NCI-H1930 (cell line): Measurements from ENCODE around the gene EGFL7.
A peak's percentile ranks its signal among the peaks of the same experiment; 100 is the strongest.

Experiments used
- DNase-seq, 2 experiments: peaks; one replicate each; lab custom pipeline; 2025; lab: John Stamatoyannopoulos, UW

Gene EGFL7

DNA sequence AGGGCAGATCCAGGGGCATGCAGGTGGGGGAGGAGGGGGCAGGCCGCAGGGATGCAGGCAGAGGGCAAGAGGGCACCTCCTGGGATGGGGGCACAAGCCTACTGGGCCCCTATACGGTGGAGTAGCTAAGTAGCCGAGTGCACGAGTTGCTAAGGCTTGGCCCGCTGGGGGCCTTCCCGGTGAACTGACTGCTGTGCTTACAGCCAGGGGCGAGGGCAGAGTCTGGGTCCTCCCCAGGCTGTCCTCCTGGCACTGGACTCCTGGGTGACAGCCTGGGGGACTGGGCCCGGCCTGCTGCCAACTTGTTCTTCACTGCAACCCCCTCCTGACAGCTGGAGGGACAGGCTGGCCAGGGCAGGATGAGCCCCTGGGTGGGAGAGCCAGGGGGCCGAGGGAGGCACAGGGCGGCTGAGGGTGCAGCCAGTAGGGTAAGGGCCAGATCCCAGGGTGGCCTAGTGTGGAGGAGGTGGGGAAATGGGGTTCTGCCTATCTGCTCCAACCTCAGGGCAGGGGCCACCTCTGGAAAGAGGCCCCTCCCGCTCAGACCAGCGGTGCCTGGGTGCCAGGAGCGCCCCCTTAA, 1.7 kb upstream of the EGFL7 start:
- no peak for DNase-seq

DNA sequence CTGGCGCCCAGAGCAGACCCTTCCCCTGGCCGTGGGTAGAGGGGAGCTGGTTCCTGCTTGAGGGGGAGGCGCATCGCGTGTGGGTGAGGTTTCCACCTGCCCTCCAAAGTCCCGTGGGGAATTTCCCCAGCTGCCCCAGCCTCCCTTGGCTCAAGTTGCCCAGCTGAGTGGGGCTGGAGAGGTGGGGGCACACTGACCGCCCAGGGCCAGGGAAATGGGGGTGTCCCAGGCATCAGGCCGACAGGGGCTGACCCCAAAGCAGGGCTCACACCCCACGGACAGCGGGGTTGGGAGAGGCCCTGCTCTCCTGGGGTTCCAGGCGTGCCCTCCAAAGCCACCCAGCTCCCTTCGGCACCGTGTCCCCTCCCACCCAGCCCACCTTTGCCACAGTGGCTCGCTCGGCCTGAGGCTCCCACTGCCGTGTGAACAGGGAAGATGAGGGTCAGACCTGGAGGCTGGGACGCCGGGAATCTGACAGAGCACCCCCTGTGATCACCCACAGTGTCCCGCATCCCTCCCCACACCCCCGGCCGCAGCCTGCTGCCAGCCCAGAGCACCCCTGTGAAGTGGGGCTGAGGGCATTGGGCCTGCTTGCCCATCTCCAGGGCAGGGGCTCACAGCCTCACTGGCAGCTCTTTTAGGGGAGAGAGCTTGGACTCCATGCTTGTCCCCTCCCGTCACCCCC, 933 bp upstream of the EGFL7 start:
- no peak for DNase-seq

DNA sequence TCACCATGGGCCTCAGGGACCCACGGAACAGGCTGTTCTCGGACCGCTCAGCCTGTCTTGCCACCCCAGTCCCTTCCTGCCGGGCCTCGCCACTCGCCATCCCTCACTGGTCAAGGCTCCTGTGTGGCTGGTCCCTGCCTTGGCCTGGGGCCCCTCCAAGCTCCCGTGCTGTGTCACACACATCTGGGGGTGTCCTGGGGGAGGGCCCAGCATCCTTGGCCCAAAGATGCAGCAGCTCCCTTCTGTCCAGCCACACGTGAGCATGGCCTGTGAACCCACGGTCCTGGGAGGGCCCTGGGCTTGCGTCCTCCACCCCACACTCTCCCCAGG, 425 bp upstream of the EGFL7 start:
- DNase-seq: no peak

DNA sequence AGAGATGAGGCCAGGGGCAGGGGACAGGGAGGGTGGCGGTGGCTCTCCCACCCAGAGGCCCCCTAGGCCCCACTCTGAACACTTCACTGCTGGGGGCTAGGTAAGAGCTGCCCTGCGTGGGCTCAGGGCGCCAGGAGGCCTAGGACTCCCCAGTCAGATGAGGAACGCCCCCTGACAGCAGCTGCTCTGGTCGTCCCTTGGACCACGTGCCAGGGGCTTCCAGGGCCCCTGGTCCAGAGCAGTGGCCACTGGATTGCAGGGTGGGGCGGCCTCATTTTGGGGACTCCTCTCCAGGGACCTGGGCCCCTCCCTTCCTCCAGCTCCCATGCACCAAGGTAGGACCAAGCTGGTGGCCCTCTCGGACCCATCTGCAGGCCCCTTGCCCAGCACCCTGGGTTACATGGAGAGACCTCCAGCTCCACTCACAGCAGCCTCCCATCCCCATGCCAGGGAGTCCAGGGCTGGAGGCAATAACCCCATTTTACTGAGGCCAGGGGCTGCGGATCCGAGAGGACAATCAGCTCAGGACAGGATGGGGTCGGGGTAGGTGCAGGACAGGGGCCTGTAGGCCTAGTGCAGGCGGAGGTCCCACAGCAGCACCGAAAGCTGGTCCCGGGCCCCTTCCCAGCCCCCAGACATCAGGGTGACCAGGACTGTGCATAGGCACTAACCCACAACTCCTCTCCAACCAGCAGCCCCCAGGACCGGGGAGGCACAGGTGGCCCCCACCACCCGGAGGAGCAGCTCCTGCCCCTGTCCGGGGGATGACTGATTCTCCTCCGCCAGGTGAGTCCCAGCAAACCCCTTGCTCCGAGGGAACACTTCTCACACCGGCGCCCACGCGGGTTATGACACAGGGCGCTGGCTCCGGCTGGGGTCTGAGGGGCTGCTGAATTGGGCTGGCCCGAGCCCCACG, 1.5 kb downstream of the EGFL7 start:
- DNase-seq: no peak

DNA sequence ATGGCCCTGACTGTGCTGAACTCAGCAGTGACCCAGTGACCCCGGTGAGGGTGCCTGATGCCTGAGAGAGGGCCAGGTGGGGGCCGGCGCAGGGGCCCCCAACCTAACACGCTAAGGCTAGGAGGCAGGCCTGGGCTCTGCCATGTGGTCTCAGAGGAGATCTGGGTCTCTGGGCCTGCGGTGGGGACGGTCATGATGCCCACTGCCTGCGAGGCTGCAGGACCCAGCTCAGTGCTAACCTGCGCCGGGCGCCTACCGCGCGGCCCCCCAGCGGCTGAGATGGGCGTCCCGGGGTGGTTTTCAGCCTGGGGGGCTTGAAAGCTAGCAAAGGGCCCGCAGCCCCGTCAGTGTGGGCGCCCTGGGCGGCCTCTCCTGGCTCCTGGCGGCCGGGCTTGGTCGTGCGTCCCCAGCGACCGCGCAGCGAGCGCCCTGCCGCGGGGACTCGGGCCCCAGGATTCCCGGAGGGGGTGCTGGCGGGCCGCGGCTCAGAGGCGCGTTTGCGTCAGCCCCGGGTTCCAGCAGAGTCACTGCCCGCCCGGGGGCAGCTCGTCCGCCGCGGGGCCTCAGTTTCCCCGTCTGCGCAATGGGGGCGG, 2.5 kb downstream of the EGFL7 start:
- DNase-seq: no peak

DNA sequence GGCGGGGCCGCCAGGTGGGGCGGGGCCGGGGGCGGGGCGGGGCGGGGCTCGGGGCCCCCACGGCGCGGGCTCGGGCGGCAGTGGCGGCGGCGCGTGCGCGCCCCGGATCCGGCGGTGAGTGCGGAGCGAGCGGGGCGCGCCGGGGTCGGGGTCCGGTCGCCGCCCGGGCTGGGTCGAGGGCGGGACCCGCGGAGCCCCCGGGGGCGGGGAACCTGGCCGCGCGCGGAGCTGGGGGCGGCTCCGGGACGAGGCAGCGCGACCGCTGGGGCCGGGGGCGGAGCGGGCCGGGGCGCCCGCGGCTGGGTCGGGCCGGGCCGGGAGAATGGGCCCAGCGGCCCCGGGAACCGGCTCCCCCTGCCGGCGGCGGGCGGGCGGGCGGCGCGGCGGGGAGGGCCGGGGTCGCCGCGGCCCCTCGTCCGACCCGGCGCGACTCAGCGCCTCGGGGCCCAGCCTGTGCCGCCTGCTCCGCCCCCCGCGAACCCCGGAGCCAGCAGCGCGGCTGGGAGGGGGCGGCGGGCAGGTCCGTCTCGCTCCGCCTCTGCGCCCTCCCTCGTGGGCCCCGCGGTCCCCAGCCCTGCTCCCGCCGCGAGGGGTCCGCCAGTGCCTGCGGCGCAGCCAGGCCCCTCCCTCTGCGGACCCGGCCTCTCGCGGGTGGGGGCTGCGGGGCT, 3.1 kb downstream of the EGFL7 start:
- no peak for DNase-seq

DNA sequence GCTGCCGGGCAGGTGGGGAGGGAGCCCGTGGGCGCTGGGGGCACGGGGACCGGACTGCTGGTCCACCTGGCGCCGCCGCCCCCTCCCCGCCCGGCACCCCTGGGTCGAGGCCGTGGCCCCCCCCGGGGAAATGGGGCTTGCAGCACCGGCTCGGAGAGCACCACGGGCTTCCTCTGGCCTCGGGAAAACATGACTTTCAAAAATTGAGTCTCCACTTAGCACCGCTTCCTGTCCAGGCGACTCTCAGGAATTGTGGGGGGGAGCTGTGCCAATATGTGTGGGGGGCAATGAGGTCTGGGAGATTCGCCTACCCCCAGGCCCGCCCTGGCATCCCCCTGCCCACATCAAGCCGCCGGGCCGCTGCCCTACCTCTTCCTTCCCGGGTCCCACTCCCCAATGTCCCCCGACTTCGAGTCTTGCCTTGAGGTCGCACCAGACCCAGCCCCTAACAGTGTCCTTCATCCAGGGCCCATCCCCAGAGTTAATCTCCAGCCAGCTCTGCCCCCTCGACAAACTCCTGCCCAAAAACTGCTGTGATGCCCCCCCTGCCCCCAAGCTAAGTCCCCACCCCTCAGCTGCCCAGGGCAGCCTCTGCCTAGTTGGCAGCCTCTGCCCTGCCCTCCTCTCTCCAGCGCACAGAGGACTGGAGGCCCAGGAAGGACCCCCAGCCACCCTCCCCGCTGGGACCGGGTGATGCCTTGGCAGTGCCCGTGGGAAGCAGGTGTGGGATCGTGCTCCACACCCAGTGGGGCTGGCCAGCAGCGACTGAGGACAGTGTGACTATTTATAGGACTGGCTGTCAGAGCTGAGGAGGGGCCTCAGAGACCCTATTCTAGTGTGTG, 3.9 kb downstream of the EGFL7 start:
- DNase-seq: no peak

DNA sequence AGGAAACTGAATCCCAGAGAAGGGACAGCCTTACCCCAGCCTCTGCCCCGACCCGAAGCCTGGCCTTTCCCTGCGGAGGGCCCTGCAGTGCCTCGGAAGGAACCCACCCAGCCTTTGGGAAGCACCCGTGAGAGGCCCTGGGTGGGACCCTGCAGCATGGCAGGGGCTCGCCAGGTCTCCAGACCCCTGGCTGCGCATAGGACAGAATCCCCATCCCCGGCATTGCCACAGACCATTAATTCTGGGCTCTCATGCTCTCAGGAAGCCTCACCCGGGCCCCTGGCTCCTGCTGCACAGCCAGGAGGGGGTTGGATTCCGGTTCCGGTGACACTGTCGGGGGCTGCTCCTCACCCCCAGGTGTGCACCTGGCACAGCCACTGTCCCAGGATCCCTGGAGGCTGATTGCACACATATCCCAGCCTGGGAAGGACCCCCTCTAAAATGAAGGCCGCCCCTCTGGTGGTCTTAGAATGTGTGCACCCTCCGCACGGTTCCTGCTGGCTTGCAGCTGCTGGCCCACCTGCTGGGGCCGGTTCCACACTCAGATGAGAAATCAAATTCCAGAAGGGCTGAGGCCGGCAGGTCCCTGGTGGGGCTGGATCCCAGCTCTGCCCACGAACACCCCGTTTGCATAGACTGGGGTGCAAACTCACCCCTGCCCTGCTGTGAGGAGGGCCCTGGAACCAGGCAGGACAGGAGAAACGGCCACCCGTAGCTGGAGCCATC, 4.7 kb downstream of the EGFL7 start:
- DNase-seq: no peak

DNA sequence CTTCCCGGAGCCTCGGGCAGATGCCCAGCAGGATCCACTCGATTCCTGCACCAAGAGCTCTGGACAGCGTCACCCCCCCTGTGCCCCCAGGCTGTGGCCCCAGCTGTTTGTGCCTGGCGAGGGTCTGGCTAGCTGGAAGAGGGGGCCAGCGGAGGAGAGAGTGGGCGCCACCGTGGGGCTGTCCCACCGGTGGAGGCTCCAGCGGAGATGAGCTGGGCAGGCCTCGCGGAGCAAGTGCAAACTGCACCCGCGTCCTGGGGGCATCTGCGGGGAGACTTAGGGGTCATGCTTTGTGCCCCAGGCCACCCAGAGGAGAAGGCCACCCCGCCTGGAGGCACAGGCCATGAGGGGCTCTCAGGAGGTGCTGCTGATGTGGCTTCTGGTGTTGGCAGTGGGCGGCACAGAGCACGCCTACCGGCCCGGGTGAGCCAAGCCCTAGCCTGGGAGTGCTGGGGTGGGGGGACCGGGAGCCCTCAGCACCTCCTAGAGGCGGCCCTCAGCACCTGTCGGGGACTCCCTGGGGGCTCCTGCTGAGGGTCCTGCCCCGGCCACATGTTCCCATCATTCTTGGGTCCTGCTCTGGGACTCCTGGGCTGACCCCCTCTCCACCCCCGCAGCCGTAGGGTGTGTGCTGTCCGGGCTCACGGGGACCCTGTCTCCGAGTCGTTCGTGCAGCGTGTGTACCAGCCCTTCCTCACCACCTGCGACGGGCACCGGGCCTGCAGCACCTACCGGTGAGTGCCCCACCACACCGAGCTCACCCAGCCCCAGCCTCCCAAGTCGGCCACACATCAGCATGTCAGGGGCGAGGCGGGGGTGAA, 5.4 kb downstream of the EGFL7 start:
- DNase-seq: no peak

DNA sequence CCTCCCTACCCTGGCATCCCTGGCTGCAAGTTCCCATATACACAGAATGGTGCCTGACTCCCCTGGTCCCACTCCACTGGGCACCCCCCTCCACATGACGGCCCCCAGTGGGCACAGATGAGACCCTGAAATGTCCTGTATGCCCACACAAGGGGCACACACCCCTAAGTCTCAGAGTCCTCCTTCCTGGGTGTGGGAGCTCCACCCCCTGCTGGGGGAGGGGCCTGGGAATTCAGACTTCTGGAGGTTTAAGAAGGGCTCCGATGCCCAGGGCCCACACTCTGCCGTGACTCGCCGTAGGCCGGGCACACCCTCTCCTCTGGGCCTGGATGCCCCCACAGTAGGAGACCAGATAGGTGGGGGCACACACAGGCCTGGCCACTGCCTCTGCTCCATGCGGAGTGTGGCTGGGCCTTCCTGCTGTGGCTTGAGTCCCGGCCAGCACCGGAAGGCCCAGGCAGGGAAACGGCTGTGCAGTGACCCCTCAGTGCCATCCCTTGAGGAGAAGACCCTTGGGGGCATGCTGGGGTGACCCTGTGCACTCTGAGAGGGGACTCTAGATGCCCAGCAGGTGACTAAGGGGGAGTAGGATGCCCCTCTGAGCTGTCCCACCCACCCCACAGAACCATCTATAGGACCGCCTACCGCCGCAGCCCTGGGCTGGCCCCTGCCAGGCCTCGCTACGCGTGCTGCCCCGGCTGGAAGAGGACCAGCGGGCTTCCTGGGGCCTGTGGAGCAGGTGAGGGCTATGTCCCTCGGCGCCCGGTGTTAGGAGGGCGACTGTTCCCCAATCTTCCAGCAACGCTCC, 6.5 kb downstream of the EGFL7 start:
- no peak for DNase-seq

DNA sequence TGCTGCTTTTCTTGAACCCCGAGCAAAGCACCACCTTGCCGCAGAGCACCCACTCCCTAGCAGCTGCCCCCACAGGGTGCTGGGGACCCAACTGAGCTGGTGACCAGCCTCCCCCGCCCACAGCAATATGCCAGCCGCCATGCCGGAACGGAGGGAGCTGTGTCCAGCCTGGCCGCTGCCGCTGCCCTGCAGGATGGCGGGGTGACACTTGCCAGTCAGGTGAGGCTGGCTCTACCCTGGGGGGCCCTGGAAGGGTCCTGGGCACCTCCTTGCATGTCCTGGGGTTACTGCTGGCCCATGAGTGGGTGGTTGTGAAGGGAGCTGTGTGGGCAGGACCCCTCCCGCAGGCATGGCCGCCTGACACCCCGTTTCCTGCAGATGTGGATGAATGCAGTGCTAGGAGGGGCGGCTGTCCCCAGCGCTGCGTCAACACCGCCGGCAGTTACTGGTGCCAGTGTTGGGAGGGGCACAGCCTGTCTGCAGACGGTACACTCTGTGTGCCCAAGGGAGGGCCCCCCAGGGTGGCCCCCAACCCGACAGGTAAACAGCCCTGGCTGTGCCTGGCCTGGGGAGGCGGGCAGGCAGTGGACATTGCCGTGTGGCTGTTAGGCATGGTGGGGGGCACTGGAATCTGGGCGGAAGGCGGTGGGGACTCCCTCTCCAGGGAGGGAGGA, 7.2 kb downstream of the EGFL7 start:
- no peak for DNase-seq

DNA sequence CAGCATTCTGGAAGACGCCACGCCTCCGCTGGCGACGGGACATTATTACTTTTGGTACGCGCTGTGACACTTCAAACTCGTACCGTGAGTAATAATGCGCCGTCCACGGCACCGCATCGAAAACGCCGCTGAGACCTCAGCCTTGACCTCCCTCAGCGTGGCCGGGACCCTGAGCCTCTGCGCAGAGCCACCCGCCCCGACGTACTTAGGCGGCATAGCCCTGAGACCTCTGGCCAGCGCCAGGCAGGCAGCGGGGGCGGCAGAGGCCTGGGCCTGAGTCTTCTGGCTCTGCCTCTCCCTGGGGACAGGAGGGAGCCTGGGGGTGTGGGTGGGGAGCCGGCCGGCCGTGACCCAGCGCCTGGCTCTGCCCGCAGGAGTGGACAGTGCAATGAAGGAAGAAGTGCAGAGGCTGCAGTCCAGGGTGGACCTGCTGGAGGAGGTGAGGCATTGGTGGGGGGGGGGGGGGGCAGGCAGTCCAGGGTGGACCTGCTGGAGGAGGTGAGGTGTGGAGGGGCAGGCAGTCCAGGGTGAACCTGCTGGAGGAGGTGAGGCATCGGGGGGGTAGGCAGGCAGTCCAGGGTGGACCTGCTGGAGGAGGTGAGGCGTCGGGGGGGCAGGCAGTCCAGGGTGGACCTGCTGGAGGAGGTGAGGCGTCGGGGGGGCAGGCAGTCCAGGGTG, 8.0 kb downstream of the EGFL7 start:
- no peak for DNase-seq

DNA sequence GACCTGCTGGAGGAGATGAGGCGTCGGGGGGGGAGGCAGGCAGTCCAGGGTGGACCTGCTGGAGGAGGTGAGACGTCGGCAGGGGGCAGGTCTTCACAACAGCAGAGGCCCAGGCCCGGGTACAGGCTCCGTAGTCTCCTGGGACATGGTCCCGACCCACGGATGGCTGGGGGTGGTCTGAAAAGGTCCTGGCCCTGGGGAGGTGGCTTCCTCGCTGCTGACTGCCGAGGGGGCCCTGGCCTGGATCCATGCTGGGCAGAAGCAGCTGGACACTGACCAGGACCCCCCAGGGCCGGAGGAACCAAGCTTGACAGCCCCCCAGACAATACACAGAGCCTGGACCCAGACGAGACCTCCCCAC, 8.5 kb downstream of the EGFL7 start:
- no peak for DNase-seq

DNA sequence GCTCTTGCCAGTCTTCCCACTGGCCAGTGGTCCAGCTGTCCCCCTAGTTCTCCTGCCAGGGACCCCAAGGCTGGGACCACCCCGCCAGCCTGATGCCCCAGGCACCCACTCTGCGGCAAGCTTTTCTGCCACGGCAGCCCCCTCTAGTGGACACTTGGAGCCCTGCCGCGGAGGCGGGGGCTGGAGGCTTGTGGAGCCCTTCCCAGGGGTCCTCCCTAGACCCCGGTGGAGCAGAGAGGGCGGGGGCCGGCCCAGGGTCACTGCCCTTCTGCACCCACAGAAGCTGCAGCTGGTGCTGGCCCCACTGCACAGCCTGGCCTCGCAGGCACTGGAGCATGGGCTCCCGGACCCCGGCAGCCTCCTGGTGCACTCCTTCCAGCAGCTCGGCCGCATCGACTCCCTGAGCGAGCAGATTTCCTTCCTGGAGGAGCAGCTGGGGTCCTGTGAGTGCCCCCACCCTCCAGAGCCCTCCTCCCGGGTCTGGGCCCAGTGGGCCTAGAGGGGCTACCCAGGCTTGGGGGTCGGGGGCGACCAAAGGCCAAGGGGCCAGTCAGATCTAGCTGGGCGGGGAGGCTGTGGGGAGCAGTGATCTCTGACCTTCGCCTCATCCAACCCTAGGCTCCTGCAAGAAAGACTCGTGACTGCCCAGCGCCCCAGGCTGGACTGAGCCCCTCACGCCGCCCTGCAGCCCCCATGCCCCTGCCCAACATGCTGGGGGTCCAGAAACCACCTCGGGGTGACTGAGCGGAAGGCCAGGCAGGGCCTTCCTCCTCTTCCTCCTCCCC, 9.1 kb downstream of the EGFL7 start:
- DNase-seq: peak in 1 of 2 experiments; percentile 33

DNA sequence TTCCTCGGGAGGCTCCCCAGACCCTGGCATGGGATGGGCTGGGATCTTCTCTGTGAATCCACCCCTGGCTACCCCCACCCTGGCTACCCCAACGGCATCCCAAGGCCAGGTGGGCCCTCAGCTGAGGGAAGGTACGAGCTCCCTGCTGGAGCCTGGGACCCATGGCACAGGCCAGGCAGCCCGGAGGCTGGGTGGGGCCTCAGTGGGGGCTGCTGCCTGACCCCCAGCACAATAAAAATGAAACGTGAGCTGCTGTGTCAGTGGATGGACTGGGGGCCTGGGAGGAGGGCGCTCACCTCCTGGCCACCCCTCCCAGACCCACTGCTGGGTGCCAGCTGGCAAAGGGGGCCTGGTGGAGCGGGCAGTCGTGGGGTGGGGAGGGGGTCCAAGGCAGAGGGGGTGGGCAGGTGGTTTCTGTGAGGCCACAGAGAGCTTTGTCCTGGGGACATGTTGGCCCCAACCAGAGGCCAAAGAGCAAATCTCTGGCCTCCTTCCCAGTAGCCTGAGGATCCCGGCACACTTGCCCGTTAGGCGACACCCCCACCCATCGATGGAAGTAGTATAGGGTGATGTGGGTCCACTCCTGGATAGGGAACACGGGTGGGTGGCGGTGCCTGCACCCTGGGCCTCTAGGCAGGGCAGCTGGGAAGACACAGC, 9.8 kb downstream of the EGFL7 start:
- DNase-seq: no peak
